B cell (primary cell): ENCODE results near the gene TPTE2. TPM values are rescaled to one million over a fixed set of nuclear protein-coding genes. Genes with fewer than 3 reads are reported as not detected.
"Not testable (repeated sequence)": the region's sequence is repeated elsewhere in the genome, so short reads cannot be mapped to it uniquely, and the experiment has no call there.

Experiments used
- ATAC-seq: fragments of 200-7000 bp; cut with Tn5 transposase; one replicate; pipeline ENCODE4 v1.10.0; 2021; ENCODE audit warnings: low read depth, mild to moderate bottlenecking, moderate number of reproducible peaks, moderate library complexity
- CTCF ChIA-PET: fragments of 350-600 bp; sonication (Branson Sonifier 250); formaldehyde crosslinking; loops from one replicate; lab custom pipeline; 2021; ENCODE audit warnings: antibody characterized with exemption, inconsistent platforms; lab: Charles Lee
- POLR2A ChIA-PET: fragments of 350-600 bp; sonication (Branson Sonifier 250); formaldehyde crosslinking; loops from one replicate; lab custom pipeline; 2021; ENCODE audit warnings: antibody characterized with exemption; lab: Charles Lee
- DNase-seq: peaks from one replicate; pipeline ENCODE4 v3.0.0; 2013
- H2AFZ ChIP-seq: 2 replicates; pipeline ENCODE4 v1.6.1; 2012; ENCODE audit warnings: mild to moderate bottlenecking, low read depth, low read length; ENCODE audit not compliant: insufficient read depth, poor library complexity, severe bottlenecking
- H3K27ac ChIP-seq, 2 donors: 1 replicate in 1 of 2; 2 replicates in 1 of 2; pipeline ENCODE4 v1.5.1; 2012 to 2013; ENCODE audit warnings: low read length in 2 of 2, mild to moderate bottlenecking in 2 of 2, moderate library complexity in 1 of 2
- H3K27me3 ChIP-seq, 4 experiments: fragments of 200-600 bp in 1 of 4; sonication (generic) in 1 of 4; replicated peaks in 1 of 4; 1 replicate in 2 of 4; 2 replicates in 2 of 4; pipeline versions ENCODE4 v1.6.1 to v1.7.0; 2013 to 2016; ENCODE audit warnings: low read length in 3 of 4, mild to moderate bottlenecking in 2 of 4, mixed read lengths in 1 of 4, moderate library complexity in 1 of 4; ENCODE audit not compliant: insufficient read depth in 4 of 4, control insufficient read depth in 3 of 4; ENCODE audit errors: control extremely low read depth in 1 of 4
- H3K36me3 ChIP-seq, 2 experiments: replicated peaks in 1 of 2; 1 replicate in 1 of 2; 2 replicates in 1 of 2; pipeline versions ENCODE4 v1.6.1 to v1.7.1; 2013; ENCODE audit warnings: low read length in 1 of 2; ENCODE audit not compliant: insufficient read depth in 2 of 2, control insufficient read depth in 1 of 2; ENCODE audit errors: control extremely low read depth in 1 of 2, extremely low read depth in 1 of 2
- H3K4me1 ChIP-seq, 2 donors: fragments of 200-600 bp in 1 of 2; sonication (generic) in 1 of 2; 1 replicate in 1 of 2; 2 replicates in 1 of 2; pipeline versions ENCODE4 v1.5.1 to v1.6.1; 2013 to 2017; ENCODE audit warnings: low read length in 2 of 2; ENCODE audit not compliant: control insufficient read depth in 2 of 2, insufficient read depth in 2 of 2
- H3K4me2 ChIP-seq: replicated peaks from 2 replicates; pipeline ENCODE3; 2012; ENCODE audit warnings: mild to moderate bottlenecking, low read depth, low read length; ENCODE audit not compliant: poor library complexity, severe bottlenecking
- H3K4me3 ChIP-seq, 5 experiments: fragments of 200-600 bp in 1 of 5; sonication (generic) in 1 of 5; 1 replicate in 3 of 5; 2 replicates in 2 of 5; pipeline versions ENCODE4 v1.5.1 to v1.7.0; 2011 to 2016; ENCODE audit warnings: low read length in 4 of 5, mild to moderate bottlenecking in 4 of 5, low read depth in 2 of 5, control low read depth in 1 of 5, moderate library complexity in 1 of 5; ENCODE audit not compliant: insufficient read depth in 1 of 5; ENCODE audit errors: control extremely low read depth in 1 of 5, extremely low read depth in 1 of 5
- H3K79me2 ChIP-seq: fragments of 200-600 bp; sonication (generic); one replicate; pipeline ENCODE4 v1.6.0; 2016; ENCODE audit warnings: low read length; ENCODE audit not compliant: control insufficient read depth, insufficient read depth
- H3K9ac ChIP-seq: fragments of 200-600 bp; sonication (generic); 2 replicates; pipeline ENCODE4 v1.6.1; 2017; ENCODE audit warnings: mild to moderate bottlenecking, low read length, moderate library complexity
- H3K9me3 ChIP-seq, 3 donors: one replicate each; pipeline versions ENCODE4 v1.6.1 to v1.7.1; 2013; ENCODE audit warnings: low read length in 2 of 3; ENCODE audit not compliant: control insufficient read depth in 2 of 3, insufficient read depth in 1 of 3; ENCODE audit errors: control extremely low read depth in 1 of 3
- H4K20me1 ChIP-seq: 2 replicates; pipeline ENCODE4 v1.6.0; 2012; ENCODE audit warnings: mild to moderate bottlenecking, low read length; ENCODE audit not compliant: insufficient read depth, control insufficient read depth, poor library complexity, severe bottlenecking
- H3K27ac Mint-ChIP-seq: one replicate; pipeline ENCODE4 v1.8.0; 2021; ENCODE audit warnings: mixed read lengths
- H3K27me3 Mint-ChIP-seq: one replicate; pipeline ENCODE4 v1.8.0; 2021; ENCODE audit warnings: mixed read lengths
- H3K4me1 Mint-ChIP-seq: one replicate; pipeline ENCODE4 v1.8.0; 2021; ENCODE audit warnings: mixed read lengths
- H3K4me3 Mint-ChIP-seq: one replicate; pipeline ENCODE4 v1.8.0; 2021; ENCODE audit warnings: mixed read lengths
- H3K9me3 Mint-ChIP-seq: one replicate; pipeline ENCODE4 v1.8.0; 2022; ENCODE audit warnings: mixed read lengths; ENCODE audit not compliant: insufficient read depth
- WGBS: methylation state at CpG from one replicate; pipeline ENCODE4 v1.1.5; 2013; ENCODE audit warnings: missing lambda C conversion rate; ENCODE audit not compliant: insufficient coverage; 5-methylcytosine and 5-hydroxymethylcytosine counted together
- intact Hi-C: fragments of 100-400 bp; cut with micrococcal nuclease; formaldehyde crosslinking; loops from one replicate; pipeline ENCODE4 v1.10.0; 2022
- polyA plus RNA-seq: library from polyadenylated mRNA; depleted of rRNA; stranded (reverse); fragments of >200 nt; gene quantifications from 2 replicates; pipeline ENCODE4 v1.2.3, GENCODE V29; 2012
- total RNA-seq, 2 donors: library from RNA; stranded (reverse); fragments of 120-200 nt in 1 of 2; gene quantifications; 1 replicate in 1 of 2; 2 replicates in 1 of 2; pipeline versions ENCODE4 v1.2.3 to v1.2.4, GENCODE V29; 2013 to 2022

TPTE2 gene
- total and polyA plus RNA-seq, 2 donors (not counting 1 experiment from before 2014, with no cell fraction given) = not detected

DNA sequence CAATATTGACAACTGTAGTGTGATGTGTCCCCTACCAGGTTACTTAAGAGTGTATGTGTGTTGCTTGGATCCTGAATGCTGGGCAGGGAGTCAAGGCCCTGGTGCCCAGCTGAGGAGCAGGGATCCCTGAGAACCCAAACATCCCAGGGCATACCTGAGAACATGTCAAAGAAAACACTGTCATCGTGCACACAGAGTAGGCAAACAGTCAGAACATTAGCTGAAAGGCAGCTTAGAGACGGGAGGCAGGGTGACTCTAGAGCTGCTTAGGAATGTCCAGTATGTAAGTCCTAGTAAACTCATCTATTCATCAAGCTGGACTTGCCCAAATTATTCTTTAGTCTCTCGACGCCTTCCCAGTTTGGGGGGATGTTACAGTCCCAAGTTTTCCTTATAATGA, 4.0 kb downstream of the TPTE2 start:
- H3K27ac ChIP-seq, H3K9me3 ChIP-seq, H3K4me1 ChIP-seq, POLR2A ChIA-PET, H3K9ac ChIP-seq, H3K27me3 ChIP-seq, H3K27me3 Mint-ChIP-seq, H3K4me3 Mint-ChIP-seq, H3K36me3 ChIP-seq, H3K4me3 ChIP-seq, H3K4me2 ChIP-seq, CTCF ChIA-PET, DNase-seq, H3K4me1 Mint-ChIP-seq, ATAC-seq, H3K79me2 ChIP-seq, H3K27ac Mint-ChIP-seq, H2AFZ ChIP-seq, H4K20me1 ChIP-seq, H3K9me3 Mint-ChIP-seq, intact Hi-C loops: not testable (repeated sequence)
- WGBS = no CpG with 5 or more reads among the region's 4 CpGs

- H3K4me3 Mint-ChIP-seq, H3K4me1 Mint-ChIP-seq, intact Hi-C loops, H3K4me2 ChIP-seq, H3K27me3 ChIP-seq, H2AFZ ChIP-seq, H3K36me3 ChIP-seq, H3K79me2 ChIP-seq, H4K20me1 ChIP-seq, H3K27ac ChIP-seq, H3K9me3 ChIP-seq, H3K27me3 Mint-ChIP-seq, H3K4me3 ChIP-seq, H3K9ac ChIP-seq, DNase-seq, H3K27ac Mint-ChIP-seq, POLR2A ChIA-PET, H3K4me1 ChIP-seq, CTCF ChIA-PET, ATAC-seq, H3K9me3 Mint-ChIP-seq: not testable (repeated sequence)
- 71% methylated on average over 1 of the region's 4 CpGs for WGBS
Measured at GRCh38 chr13:19549245-19549644, 12.1 kb downstream of the TPTE2 start.

DNA sequence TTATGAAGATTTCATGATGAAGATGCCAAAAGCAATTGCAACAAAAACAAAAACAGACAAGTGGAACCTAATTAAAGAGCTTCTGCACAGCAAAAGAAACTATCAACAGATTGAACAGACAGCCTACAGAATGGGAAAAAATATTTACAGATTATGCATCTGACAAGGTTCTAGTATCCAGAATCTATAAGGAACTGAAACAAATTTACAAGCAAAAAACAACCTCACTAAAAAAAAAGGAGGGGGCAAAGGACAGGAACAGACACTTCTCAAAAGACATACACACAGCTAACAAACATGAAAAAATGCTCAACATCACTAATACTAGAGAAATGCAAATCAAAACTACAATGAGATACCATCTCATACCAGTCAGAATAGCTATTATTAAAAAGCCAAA, 35.7 kb downstream of the TPTE2 start:
- ATAC-seq, H3K4me3 ChIP-seq, H3K27me3 Mint-ChIP-seq, H3K27ac Mint-ChIP-seq, H3K4me2 ChIP-seq, H3K9me3 ChIP-seq, H3K4me1 Mint-ChIP-seq, H2AFZ ChIP-seq, H3K36me3 ChIP-seq, H3K4me1 ChIP-seq, H3K27ac ChIP-seq, CTCF ChIA-PET, H4K20me1 ChIP-seq, intact Hi-C loops, H3K9ac ChIP-seq, H3K27me3 ChIP-seq, POLR2A ChIA-PET, DNase-seq, H3K9me3 Mint-ChIP-seq, H3K4me3 Mint-ChIP-seq, H3K79me2 ChIP-seq: not testable (repeated sequence)
